Esophagus squamous epithelium (tissue), 4 donors: ENCODE measurements around the gene ODF2.

ENCODE experiments used
- POLR2A ChIP-seq, 4 donors: fragments of 450-650 bp; IDR thresholded peaks; one replicate each; pipeline ENCODE4 v1.6.1; 2017; ENCODE audit warnings: antibody characterized with exemption in 4 of 4, mild to moderate bottlenecking in 4 of 4, moderate library complexity in 3 of 4
- TF ChIP-seq, protein P1 (sequence below), 6 experiments: fragments of 450-650 bp in 4 of 6; fragments of 200-600 bp in 2 of 6; sonication (generic) in 2 of 6; IDR thresholded peaks; one replicate each; pipeline ENCODE4 v1.5.1; 2016 to 2019; ENCODE audit warnings: antibody characterized with exemption in 6 of 6, mild to moderate bottlenecking in 4 of 6, moderate library complexity in 4 of 6

DNA sequence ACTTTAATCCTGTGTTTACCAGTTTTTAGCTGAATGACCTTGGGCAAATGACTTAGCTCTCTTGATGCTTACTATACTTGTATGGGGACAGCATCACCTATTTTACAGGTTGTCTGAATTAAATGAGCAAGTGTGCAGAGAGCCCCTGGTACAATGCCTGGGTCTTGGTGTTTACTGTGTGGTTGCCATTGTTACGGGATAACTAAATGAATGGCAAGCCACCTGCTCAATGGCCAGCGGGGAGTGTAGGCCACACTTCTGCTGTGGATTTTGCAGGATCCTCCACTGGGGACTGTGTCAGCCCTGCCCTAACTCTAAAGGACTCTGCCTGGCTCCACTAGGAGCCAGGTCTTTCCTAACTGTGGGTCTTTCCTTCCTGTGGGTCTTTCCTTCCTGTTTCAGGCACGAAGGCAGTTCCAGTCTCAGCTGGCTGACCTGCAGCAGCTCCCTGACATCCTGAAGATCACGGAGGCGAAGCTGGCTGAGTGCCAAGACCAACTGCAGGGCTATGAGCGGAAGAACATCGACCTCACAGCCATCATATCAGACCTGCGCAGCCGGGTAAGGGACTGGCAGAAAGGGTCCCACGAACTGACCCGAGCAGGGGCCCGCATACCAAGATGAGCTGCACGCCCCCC is 38.4 kb downstream of the ODF2 start:
- TF ChIP-seq, protein P1, sequence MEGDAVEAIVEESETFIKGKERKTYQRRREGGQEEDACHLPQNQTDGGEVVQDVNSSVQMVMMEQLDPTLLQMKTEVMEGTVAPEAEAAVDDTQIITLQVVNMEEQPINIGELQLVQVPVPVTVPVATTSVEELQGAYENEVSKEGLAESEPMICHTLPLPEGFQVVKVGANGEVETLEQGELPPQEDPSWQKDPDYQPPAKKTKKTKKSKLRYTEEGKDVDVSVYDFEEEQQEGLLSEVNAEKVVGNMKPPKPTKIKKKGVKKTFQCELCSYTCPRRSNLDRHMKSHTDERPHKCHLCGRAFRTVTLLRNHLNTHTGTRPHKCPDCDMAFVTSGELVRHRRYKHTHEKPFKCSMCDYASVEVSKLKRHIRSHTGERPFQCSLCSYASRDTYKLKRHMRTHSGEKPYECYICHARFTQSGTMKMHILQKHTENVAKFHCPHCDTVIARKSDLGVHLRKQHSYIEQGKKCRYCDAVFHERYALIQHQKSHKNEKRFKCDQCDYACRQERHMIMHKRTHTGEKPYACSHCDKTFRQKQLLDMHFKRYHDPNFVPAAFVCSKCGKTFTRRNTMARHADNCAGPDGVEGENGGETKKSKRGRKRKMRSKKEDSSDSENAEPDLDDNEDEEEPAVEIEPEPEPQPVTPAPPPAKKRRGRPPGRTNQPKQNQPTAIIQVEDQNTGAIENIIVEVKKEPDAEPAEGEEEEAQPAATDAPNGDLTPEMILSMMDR (IDR thresholded peaks at IDR 0.05), result no peak
- TF ChIP-seq POLR2A (IDR thresholded peaks at IDR 0.05), result no peak
